ENCODE measurements around the gene PACRG. TPM values are rescaled to one million over a fixed set of nuclear protein-coding genes. Genes with fewer than 3 reads are reported as not detected.
A peak's percentile ranks its signal among the peaks of the same experiment; 100 is the strongest.

PACRG gene
- total and polyA plus RNA-seq, 2 of the 13 experiments (the other 11 are each of a cell fraction or from before 2014, with no cell fraction given), result 0.13 TPM; not detected in 1

- TF ChIP-seq ZSCAN21 (CRISPR knock-in tag; IDR thresholded peaks at IDR 0.05; ENCODE audit: borderline replicate concordance) (peak; percentile 87; the same call in 1 of the 2 replicates), ZHX2 (IDR thresholded peaks at IDR 0.05; ENCODE audit: low read depth) (no peak; the same call in 1 of the 2 replicates), ZHX2 (CRISPR knock-in tag; IDR thresholded peaks at IDR 0.05; ENCODE audit: borderline replicate concordance) (0 out of 2 replicates have a peak, but pooled peaks have one; percentile 40), MXD3 (CRISPR knock-in tag; IDR thresholded peaks at IDR 0.05) (peak; percentile 80; the same call in 1 of the 2 replicates), ZNF333 (CRISPR knock-in tag; IDR thresholded peaks at IDR 0.05; ENCODE audit: borderline replicate concordance) (0 out of 2 replicates have a peak, but pooled peaks have one; percentile 78), ZKSCAN1 (IDR thresholded peaks at IDR 0.05; ENCODE audit: low read length) (no peak), ZNF615 (CRISPR knock-in tag; IDR thresholded peaks at IDR 0.05; ENCODE audit: borderline replicate concordance) (no peak), SPEN (CRISPR knock-in tag; IDR thresholded peaks at IDR 0.05; ENCODE audit: low read depth) (peak; percentile 76), ZNF616 (CRISPR knock-in tag; IDR thresholded peaks at IDR 0.05; ENCODE audit: low read depth) (no peak), U2AF2 (IDR thresholded peaks at IDR 0.05; ENCODE audit: low read depth, low read length) (no peak), NCOR1 (IDR thresholded peaks at IDR 0.05; ENCODE audit: borderline replicate concordance, low read length) (no peak), FOXP4 (CRISPR knock-in tag; IDR thresholded peaks at IDR 0.05) (peak; percentile 69), TCF12 (IDR thresholded peaks at IDR 0.05) (no peak), TCF12 (CRISPR knock-in tag; IDR thresholded peaks at IDR 0.05) (peak; percentile 53; the same call in 1 of the 2 replicates), ZNF264 (CRISPR knock-in tag; IDR thresholded peaks at IDR 0.05) (0 out of 2 replicates have a peak, but pooled peaks have one; percentile 50), ELF3 (CRISPR knock-in tag; IDR thresholded peaks at IDR 0.05) (peak; percentile 87), LCORL (IDR thresholded peaks at IDR 0.05) (no peak), LCORL (CRISPR knock-in tag; IDR thresholded peaks at IDR 0.05) (0 out of 2 replicates have a peak, but pooled peaks have one; percentile 58), HDAC1 (CRISPR knock-in tag; IDR thresholded peaks at IDR 0.05) (peak; percentile 88)
- TF ChIP-seq, protein P1, sequence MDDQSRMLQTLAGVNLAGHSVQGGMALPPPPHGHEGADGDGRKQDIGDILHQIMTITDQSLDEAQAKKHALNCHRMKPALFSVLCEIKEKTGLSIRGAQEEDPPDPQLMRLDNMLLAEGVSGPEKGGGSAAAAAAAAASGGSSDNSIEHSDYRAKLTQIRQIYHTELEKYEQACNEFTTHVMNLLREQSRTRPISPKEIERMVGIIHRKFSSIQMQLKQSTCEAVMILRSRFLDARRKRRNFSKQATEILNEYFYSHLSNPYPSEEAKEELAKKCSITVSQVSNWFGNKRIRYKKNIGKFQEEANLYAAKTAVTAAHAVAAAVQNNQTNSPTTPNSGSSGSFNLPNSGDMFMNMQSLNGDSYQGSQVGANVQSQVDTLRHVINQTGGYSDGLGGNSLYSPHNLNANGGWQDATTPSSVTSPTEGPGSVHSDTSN (CRISPR knock-in tag; IDR thresholded peaks at IDR 0.05; ENCODE audit: borderline replicate concordance), result no peak
Measured at GRCh38 chr6:162727322-162728182, at the start of gene PACRG, which contains the start of gene PRKN (continued).
